NCI-H146 (cell line): Measurements from ENCODE around the gene CCT5.
"Not testable (repeated sequence)": the region's sequence is repeated elsewhere in the genome, so short reads cannot be mapped to it uniquely, and the experiment has no call there.

Source experiments
- DNase-seq: peaks from one replicate; lab custom pipeline; 2025; lab: John Stamatoyannopoulos, UW

Gene CCT5

DNA sequence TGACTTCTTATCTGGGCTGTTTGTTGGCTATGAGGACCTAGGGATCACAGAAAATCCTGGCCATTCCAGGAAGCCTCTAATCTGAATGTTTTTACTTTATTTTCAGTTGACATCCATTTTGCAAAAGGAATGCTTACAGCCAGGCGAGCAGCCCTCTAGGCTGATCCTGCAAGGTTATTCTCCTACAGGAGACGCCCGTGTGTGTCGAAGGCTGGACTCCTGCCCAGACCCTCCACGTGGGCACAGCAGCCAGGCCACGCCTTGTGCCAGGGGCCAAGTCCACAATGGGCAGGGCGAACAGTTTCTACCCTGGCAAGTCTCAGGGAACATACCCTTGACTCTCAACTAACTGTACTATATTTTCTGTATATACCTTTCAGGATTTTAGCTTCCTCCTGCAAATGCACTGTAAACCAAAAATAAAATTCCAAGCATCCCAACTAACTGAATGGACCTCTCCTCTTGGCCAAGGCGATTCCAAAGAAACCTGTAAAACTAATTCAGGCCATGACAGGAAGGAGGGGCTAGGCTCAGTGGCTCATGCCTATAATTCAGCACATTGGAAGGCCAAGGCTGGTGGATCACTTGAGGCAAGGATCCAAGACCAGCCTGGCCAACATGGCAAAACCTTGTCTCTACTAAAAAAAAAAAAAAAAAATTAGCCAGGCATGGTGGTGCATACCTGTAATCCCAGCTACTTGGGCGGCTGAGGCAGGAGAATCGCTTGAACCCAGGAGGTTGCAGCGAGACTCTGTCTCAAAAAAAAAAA is 51.9 kb downstream of the CCT5 start:
- DNase-seq: no peak

DNA sequence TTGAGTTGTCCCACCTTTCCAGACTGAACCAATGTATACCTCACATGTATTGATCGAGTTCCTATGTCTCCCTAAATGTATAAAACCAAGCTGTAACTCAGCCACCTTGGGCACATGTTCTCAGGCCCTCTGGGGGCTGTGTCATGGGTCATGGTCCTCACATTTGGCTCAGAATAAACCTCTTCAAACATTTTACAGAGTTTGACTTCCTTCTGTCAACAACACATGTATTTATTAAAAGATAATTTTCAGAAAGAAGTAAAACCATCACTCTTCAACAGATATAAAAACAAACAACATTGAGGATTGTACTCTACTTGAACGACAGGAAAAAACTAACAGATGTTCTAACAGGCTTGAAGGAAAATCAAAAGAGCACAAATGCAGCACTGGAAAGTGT is 53.1 kb downstream of the CCT5 start:
- no peak for DNase-seq

DNA sequence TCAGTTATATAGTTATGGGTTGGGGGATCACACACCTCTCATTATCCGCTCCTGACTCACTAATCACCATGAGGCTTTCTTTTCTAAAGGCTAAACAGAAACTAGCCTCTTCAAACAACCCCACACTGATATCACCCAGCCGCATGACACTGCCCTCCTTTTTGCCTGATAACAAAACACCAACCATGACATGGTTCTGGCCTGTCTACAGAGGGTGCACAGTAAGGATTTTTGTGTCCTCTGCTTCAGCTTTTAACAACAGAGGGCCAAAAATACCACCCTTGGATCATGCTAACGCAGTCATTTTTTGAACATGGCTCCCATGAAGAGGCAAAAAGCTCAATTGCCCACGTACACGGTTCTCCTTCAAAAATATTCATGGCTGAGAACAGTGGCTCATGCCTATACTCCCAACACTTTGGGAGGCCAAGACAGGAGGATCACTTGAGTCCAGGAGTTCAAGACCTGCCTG is 53.7 kb downstream of the CCT5 start:
- DNase-seq: peak; percentile 54

DNA sequence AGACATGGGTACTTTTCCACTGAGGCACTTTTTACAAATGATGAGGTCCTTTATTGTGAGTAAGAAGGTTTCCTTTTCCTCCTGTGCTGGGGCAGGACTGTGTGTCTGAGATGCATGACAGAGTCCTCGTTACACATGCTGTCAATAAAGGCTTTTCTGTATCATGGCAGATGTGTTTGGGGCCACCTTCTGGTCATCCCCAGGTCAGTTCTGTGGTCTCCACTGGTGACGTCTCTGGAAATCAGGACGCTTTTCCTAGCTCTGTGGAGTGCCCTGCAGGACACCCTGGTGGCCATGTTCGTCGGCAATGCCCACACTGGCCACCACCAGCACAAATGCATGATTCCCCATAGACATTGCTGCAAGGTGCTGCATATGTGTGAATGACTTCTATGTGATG is 54.9 kb downstream of the CCT5 start:
- no peak for DNase-seq

DNA sequence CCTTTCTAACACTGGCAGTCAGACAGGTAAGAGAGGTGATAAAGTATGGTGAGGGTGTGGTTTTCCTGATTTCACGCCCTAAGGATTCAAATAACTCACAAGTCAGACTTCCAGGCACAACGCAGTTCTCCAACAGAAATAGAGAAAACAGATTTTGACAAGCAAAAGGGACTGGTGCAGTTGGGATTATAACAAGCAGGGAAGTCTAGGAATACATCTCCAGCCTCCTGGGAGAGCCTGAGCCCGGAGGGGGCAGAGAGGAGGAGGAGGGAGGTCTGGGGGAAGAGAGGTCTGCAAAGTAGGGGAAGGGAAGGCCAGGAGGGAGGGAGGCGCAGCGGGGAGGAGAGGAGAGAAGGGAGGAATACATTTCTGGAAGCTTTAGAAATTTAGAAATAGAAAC is 56.0 kb downstream of the CCT5 start:
- DNase-seq: no peak

DNA sequence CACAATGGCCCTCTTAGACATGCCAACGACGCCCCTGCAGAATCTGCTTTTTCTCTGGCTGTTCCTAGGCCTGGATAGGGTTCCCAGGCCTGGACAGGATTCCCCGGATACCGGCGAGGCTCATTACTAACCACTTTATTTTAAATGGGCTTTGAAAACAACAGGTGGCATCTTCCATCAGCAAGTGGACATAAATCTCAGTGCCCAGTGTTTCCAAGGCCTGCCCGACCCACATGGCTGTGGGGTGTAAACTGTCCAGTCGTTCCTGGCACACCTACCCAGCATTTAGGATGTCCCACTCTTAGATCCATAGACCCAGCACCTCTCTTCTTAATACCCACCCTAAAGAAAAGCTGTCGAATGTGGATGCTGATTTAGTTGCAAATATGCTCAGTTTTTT is 56.7 kb downstream of the CCT5 start:
- DNase-seq: peak; percentile 37

DNA sequence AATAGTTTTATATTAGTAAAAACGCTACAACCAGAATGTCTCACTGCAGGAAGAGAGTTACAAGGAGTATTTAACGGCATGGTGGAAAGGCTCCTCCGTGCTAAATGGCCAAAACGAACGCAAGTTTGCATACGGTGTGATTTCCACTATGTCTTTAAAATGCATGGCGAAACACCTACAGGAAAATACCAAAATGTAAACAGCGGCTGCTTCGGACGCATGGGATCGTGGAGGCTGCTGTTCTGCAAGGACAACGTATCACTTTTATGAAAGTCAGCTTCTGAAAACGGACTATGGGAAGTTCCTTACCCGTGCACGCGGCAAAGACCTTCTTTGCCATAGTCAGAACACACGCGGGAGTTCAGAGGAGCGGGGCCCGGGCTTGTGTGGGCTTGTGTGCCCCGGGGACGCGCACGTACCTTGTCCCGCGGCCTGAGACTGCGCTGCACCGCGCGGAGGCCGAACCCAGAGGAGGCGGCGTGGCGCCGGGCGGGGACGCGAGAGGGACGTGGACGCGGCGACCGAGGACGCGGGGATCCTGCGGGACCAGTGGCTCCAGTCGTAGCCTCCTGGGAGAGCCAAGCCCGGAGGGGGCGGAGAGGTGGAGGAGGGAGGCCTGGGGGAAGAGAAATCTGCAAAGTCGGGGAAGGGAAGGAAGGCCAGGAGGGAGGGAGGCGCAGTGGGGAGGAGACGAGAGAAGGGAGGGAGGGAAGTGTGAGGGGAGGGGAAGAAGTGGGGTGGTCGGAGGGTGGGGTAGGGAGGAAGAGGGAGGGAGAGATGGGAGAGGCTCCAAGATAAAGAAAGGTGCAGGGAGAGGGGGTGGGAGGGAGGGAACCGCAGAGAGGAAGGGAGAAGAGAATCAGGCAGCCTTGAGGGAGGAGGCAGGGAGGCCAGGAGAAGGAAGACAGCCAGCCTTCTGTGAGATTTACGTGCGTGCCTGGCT is 57.4 kb downstream of the CCT5 start, which contains the start of gene CMBL:
Gene CMBL (minus strand): TSS at position 697 of the 943 bp plus-strand sequence. CDS start 17,140 bp downstream, outside the sequence.
- peak; percentile 83 for DNase-seq

DNA sequence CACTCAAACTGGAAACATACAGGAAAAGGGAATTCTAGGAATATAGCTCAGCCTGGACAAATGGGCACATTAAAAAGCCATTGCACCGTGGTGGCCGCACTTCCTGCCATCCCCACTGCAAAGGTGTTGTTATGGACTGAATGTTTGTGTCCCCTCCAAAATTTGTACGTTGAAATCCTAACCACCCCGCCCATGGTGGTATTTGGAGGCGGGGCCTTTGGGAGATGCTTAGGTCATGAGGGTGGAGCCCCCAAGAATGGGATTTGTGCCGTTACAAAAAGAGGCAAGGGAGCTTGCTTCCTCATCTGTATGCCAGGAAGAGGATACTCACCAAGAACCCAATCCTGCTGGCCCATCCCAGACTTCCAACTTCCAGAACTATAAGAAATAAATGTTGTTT is 58.8 kb downstream of the CCT5 start:
- no peak for DNase-seq

DNA sequence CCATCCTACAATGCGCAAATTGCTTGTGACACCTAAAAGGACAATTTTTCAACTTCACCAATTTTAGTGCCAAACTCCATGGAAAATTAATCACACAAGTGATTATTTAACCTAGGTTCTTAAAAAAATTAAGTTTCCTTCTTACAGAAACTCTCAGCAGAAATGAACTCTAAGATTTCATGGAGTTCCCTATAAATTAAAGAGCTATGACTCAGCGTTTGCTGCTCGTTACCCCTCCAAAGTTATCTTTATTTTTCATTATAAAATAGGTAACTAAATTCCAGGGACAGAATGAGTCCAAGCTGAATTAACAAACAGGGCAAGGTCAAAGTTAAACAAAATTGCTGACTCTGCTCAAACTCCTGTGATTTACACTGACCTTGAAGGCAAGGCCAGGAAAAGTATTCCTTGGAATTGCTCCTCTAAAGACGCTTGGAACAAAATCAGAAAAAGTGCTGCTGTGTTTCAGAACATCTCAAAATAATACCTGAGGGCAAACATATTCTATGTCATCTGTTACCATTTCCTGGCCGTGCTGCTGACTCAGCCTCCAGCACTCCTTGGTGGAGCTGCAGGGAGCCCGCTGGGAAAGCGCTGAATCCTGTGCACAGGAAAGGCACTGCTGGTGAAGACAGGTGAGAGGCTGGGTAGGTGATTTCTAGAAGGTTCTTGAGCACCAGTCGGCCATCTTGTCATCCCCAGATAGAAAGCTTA is 60.1 kb downstream of the CCT5 start:
- peak; percentile 39 for DNase-seq

DNA sequence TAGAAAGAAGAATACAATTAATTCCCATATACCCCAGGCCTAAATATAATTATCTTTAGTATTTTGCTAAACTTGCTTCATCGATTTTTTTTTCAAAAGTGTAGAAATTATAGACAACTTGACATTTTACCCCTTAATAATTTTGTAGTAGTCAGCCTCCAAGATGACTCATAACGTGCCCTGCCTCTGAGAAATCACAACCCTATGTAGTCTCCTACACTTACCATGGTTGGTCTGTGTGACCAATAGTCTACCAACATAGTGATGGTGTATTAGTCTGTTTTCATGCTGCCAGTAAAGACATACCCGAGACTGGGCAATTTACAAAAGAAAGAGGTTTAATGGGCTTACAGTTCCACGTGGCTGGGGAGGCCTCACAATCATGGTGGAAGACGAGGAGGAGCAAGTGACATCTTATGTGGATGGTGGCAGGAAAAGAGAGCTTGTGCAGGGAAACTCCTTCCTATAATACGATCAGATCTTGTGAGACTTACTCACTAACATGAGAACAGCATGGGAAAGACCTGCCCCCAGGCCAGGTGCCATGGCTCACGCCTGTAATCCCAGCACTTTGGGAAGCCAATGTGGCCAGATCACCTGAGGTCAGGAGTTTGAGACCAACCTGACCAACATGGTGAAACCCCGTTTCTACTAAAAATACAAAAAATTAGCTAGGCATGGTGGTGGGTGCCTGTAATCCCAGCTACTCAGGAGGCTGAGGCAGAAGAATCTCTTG is 60.9 kb downstream of the CCT5 start:
- not testable (repeated sequence) for DNase-seq

DNA sequence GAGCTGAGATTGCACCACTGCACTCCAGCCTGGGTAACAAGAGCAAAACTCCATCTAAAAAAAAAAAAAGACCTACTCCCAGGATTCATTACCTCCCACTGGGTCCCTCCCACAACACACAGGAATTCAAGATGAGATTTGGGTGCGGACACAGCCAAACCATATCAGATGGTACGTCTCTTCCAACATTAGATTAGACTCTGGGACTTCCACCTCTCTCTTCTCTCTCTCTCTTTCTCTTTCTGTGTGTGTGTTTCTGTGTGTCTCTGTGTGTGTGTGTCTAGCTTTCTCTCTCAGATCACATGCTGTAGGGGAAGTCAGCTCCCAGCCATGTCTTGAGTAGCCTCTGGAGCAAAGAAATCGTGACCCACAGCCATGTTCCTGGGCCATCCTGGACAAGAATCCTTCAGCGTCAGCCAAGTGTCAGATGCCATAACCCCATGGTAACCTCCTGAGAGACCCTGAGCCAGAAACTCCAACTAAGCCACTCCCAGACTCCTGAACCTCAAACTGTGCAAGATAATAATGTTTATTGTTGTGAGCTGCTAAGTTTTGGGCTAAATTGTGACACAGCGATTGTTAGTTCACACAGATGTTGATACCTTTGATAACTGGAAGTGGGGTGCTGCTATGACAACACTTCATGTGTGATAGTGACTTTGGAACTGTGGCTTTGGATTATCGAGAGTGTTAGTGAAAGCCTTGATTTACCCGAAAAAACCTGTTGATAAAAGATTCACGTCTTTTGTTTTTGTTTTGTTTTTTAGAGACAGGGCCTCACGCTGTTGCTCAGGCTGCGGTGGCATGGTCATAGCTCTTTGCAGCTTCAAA is 61.7 kb downstream of the CCT5 start:
- DNase-seq: no peak

DNA sequence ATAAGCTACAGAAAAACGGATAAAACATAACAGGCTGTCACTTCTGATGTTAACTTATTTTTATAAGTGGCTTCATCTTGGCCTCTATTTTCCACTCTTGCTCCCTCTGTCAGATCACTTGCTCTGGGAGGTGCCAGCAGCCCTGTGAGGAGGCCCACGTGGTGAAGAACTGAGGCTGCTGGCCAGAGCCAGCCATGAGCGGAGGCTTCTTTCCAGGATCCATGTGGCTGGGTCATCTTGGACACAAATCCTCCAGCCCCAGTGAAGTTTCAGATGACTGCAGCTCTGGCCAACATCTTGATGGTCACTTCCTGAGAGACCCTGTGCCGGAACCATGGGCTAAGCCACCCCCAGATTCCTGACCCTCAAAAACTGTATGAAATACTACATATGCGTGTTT is 65.1 kb downstream of the CCT5 start:
- no peak for DNase-seq
